IMR-90 (cell line): Measurements from ENCODE around the gene CREB5. TPM values are rescaled to one million over a fixed set of nuclear protein-coding genes. Genes with fewer than 3 reads are reported as not detected.

Experiments used
- ATAC-seq: fragments of 200-7000 bp; cut with Tn5 transposase; 2 replicates; pipeline ENCODE4 v1.9.1; 2020; ENCODE audit warnings: low read depth, mild to moderate bottlenecking, moderate library complexity
- BruUV-seq: library from RNA; stranded (reverse); fragments of 400-500 nt; replicated peaks from 2 replicates; lab custom pipeline; 2021; lab: Mats Ljungman, UMichigan
- CTCF ChIA-PET: fragments of 300-600 bp; formaldehyde crosslinking; extraction: SDS; loops from one replicate; lab custom pipeline; 2021; ENCODE audit warnings: antibody characterized with exemption; lab: Yijun Ruan, JAX
- POLR2A ChIA-PET: fragments of 300-600 bp; sonication (Branson Sonifier 250); formaldehyde crosslinking; loops from one replicate; lab custom pipeline; 2022; ENCODE audit warnings: antibody characterized with exemption; ENCODE audit not compliant: unreplicated experiment; lab: Charles Lee
- DNase-seq: peaks from one replicate; pipeline ENCODE4 v3.0.0; 2013
- H2AFZ ChIP-seq: replicated peaks from 2 replicates; pipeline ENCODE3; 2013; ENCODE audit warnings: low read length, mild to moderate bottlenecking; ENCODE audit not compliant: poor library complexity
- H2AK5ac ChIP-seq: 2 replicates; pipeline ENCODE4 v1.6.1; 2013; ENCODE audit warnings: low read depth, low read length, inconsistent platforms
- H2AK9ac ChIP-seq: replicated peaks from 2 replicates; pipeline ENCODE3; 2013; ENCODE audit warnings: mild to moderate bottlenecking, low read depth, low read length, moderate library complexity; ENCODE audit not compliant: poor library complexity
- H2BK120ac ChIP-seq: 2 replicates; pipeline ENCODE4 v1.6.1; 2013; ENCODE audit warnings: low read depth, low read length, inconsistent platforms
- H2BK15ac ChIP-seq: 3 replicates; pipeline ENCODE4 v1.6.1; 2013; ENCODE audit warnings: low read depth, low read length, inconsistent platforms
- H2BK20ac ChIP-seq: 2 replicates; pipeline ENCODE4 v1.6.1; 2013; ENCODE audit warnings: low read depth, mild to moderate bottlenecking, inconsistent platforms, low read length, moderate library complexity
- H2BK5ac ChIP-seq: 2 replicates; pipeline ENCODE4 v1.6.1; 2013; ENCODE audit warnings: mild to moderate bottlenecking, low read depth, low read length, inconsistent platforms; ENCODE audit not compliant: poor library complexity, severe bottlenecking
- H3K14ac ChIP-seq: replicated peaks from 2 replicates; pipeline ENCODE4 v1.6.1; 2013; ENCODE audit warnings: low read depth, low read length, inconsistent platforms
- H3K18ac ChIP-seq: 2 replicates; pipeline ENCODE4 v1.6.1; 2013; ENCODE audit warnings: low read depth, low read length, control low read depth
- H3K23ac ChIP-seq: 2 replicates; pipeline ENCODE4 v1.6.1; 2013; ENCODE audit warnings: low read depth, low read length, inconsistent platforms
- H3K27ac ChIP-seq: 2 replicates; pipeline ENCODE4 v1.5.1; 2013; ENCODE audit warnings: mild to moderate bottlenecking, control low read depth, low read length; ENCODE audit not compliant: insufficient read depth
- H3K27me3 ChIP-seq: 2 replicates; pipeline ENCODE4 v1.6.1; 2013; ENCODE audit warnings: low read length; ENCODE audit not compliant: control insufficient read depth, insufficient read depth
- H3K36me3 ChIP-seq: 2 replicates; pipeline ENCODE4 v1.6.1; 2013; ENCODE audit warnings: low read length, mixed read lengths; ENCODE audit not compliant: control insufficient read depth, insufficient read depth
- H3K4ac ChIP-seq: 2 replicates; pipeline ENCODE4 v1.6.1; 2013; ENCODE audit warnings: low read depth, low read length, inconsistent platforms
- H3K4me1 ChIP-seq: 2 replicates; pipeline ENCODE4 v1.6.1; 2013; ENCODE audit warnings: low read length, mixed read lengths; ENCODE audit not compliant: control insufficient read depth, insufficient read depth
- H3K4me2 ChIP-seq: 2 replicates; pipeline ENCODE4 v1.6.1; 2013; ENCODE audit warnings: low read depth, mild to moderate bottlenecking, control low read depth, low read length, moderate library complexity
- H3K4me3 ChIP-seq: 2 replicates; pipeline ENCODE4 v1.5.1; 2013; ENCODE audit warnings: low read depth, mild to moderate bottlenecking, control low read depth, low read length, moderate library complexity; ENCODE audit not compliant: insufficient read depth
- H3K56ac ChIP-seq: 2 replicates; pipeline ENCODE4 v1.6.1; 2013; ENCODE audit warnings: low read length, inconsistent platforms; ENCODE audit not compliant: insufficient read depth; ENCODE audit errors: extremely low read depth
- H3K79me1 ChIP-seq, 2 experiments: 2 replicates each; pipeline ENCODE4 v1.6.1; 2013; ENCODE audit warnings: low read length in 2 of 2, inconsistent platforms in 1 of 2, low read depth in 1 of 2
- H3K9ac ChIP-seq: 2 replicates; pipeline ENCODE4 v1.6.1; 2013; ENCODE audit warnings: low read depth, low read length, control low read depth
- H3K9me1 ChIP-seq: 2 replicates; pipeline ENCODE4 v1.6.1; 2013; ENCODE audit warnings: low read length, inconsistent platforms; ENCODE audit not compliant: insufficient read depth
- H3K9me3 ChIP-seq: 2 replicates; pipeline ENCODE4 v1.6.1; 2013; ENCODE audit warnings: low read length; ENCODE audit not compliant: control insufficient read depth, insufficient read depth
- H4K20me1 ChIP-seq: 2 replicates; pipeline ENCODE4 v1.6.1; 2013; ENCODE audit warnings: low read length, inconsistent platforms; ENCODE audit not compliant: insufficient read depth
- H4K5ac ChIP-seq: 2 replicates; pipeline ENCODE4 v1.6.1; 2013; ENCODE audit warnings: mild to moderate bottlenecking, low read depth, low read length, control low read depth
- H4K8ac ChIP-seq, 2 experiments: 2 replicates each; pipeline ENCODE4 v1.6.1; 2013; ENCODE audit warnings: low read depth in 2 of 2, low read length in 2 of 2, control low read depth in 1 of 2, inconsistent platforms in 1 of 2
- H4K91ac ChIP-seq: 2 replicates; pipeline ENCODE4 v1.6.1; 2013; ENCODE audit warnings: low read depth, low read length, inconsistent platforms; ENCODE audit not compliant: insufficient read depth
- BHLHE40 ChIP-seq: fragments of 150-350 bp; IDR thresholded peaks from 2 replicates; pipeline ENCODE4 v1.6.1; 2016; ENCODE audit warnings: mild to moderate bottlenecking, low read depth, low read length
- CEBPB ChIP-seq: IDR thresholded peaks from 2 replicates; pipeline ENCODE4 v1.6.1; 2012; ENCODE audit warnings: low read depth, low read length, improper control_type of control experiment
- CHD1 ChIP-seq: IDR thresholded peaks from 2 replicates; pipeline ENCODE4 v1.6.1; 2012; ENCODE audit warnings: low read depth, low read length, improper control_type of control experiment
- FOS ChIP-seq: fragments of 150-350 bp; IDR thresholded peaks from 2 replicates; pipeline ENCODE4 v1.6.1; 2016; ENCODE audit warnings: low read depth, low read length
- MAFK ChIP-seq: IDR thresholded peaks from 2 replicates; pipeline ENCODE4 v1.6.1; 2012; ENCODE audit warnings: low read depth, low read length, improper control_type of control experiment
- MAZ ChIP-seq: IDR thresholded peaks from 2 replicates; pipeline ENCODE4 v1.6.1; 2012; ENCODE audit warnings: low read depth, mild to moderate bottlenecking, low read length, improper control_type of control experiment, moderate library complexity, borderline replicate concordance
- MXI1 ChIP-seq: IDR thresholded peaks from 2 replicates; pipeline ENCODE4 v1.6.1; 2012; ENCODE audit warnings: low read depth, mild to moderate bottlenecking, low read length, moderate library complexity, borderline replicate concordance
- NFE2L2 ChIP-seq: fragments of 150-350 bp; IDR thresholded peaks from 2 replicates; pipeline ENCODE4 v1.6.1; 2016; ENCODE audit warnings: low read depth, mild to moderate bottlenecking, low read length
- POLR2A ChIP-seq: IDR thresholded peaks from 2 replicates; pipeline ENCODE4 v1.6.1; 2012; ENCODE audit warnings: mild to moderate bottlenecking, low read depth, low read length
- RAD21 ChIP-seq: IDR thresholded peaks from 2 replicates; pipeline ENCODE4 v1.6.1; 2012; ENCODE audit warnings: low read length, improper control_type of control experiment
- RCOR1 ChIP-seq: IDR thresholded peaks from 2 replicates; pipeline ENCODE4 v1.6.1; 2012; ENCODE audit warnings: mild to moderate bottlenecking, low read length, improper control_type of control experiment; ENCODE audit not compliant: insufficient replicate concordance
- RFX5 ChIP-seq: IDR thresholded peaks from 2 replicates; pipeline ENCODE4 v1.8.0; 2012; ENCODE audit warnings: low read depth, mild to moderate bottlenecking, low read length, moderate library complexity
- SMC3 ChIP-seq: fragments of 150-350 bp; IDR thresholded peaks from 2 replicates; pipeline ENCODE4 v1.6.1; 2016; ENCODE audit warnings: low read depth, mild to moderate bottlenecking, antibody characterized with exemption, low read length, moderate library complexity
- WGBS, 2 experiments: methylation state at CpG; one replicate each; pipeline versions ENCODE4 v1.1.5 to v1.1.7; 2013; ENCODE audit warnings: missing lambda C conversion rate in 2 of 2; ENCODE audit not compliant: insufficient read length in 1 of 2; ENCODE audit errors: extremely low coverage in 2 of 2; 5-methylcytosine and 5-hydroxymethylcytosine counted together
- dilution Hi-C: fragments of 300-500 bp; cut with HindIII; formaldehyde crosslinking; loops from one replicate; pipeline ENCODE4 v1.14.3; 2018; ENCODE audit warnings: low sequenced_read_pairs; ENCODE audit not compliant: unreplicated experiment
- in situ Hi-C: fragments of 300-500 bp; cut with MboI; formaldehyde crosslinking; loops from 3 replicates; pipeline ENCODE4 v1.14.3; 2019; ENCODE audit warnings: low sequenced_read_pairs, inconsistent platforms, mixed read lengths
- intact Hi-C: fragments of 100-400 bp; cut with micrococcal nuclease; formaldehyde crosslinking; loops from 2 replicates; pipeline ENCODE4 v1.10.0; 2022
- polyA plus RNA-seq, 3 experiments: library from polyadenylated mRNA; depleted of rRNA; stranded (reverse); fragments of >200 nt; gene quantifications; 2 replicates each; pipeline ENCODE4 v1.2.3, GENCODE V29; 2012; ENCODE audit warnings: low replicate concordance in 1 of 3
- total RNA-seq: library from RNA; depleted of rRNA; stranded (reverse); fragments of >200 nt; gene quantifications from 2 replicates; pipeline ENCODE4 v1.2.3, GENCODE V29; 2012
- TF ChIP-seq, protein P1 (sequence below): fragments of 150-350 bp; IDR thresholded peaks from 2 replicates; pipeline ENCODE4 v1.6.1; 2017; ENCODE audit warnings: mild to moderate bottlenecking, antibody characterized with exemption, low read length, low read depth
- TF ChIP-seq, protein P2 (sequence below): fragments of 150-350 bp; IDR thresholded peaks from 2 replicates; pipeline ENCODE4 v1.6.1; 2016; ENCODE audit warnings: low read depth, mild to moderate bottlenecking, low read length, moderate library complexity, borderline replicate concordance
- TF ChIP-seq, protein P3 (sequence below): conservative IDR thresholded peaks from 2 replicates; pipeline ENCODE4 v1.5.1; 2012; ENCODE audit warnings: mild to moderate bottlenecking, low read depth, low read length, improper control_type of control experiment

The CREB5 gene
- total and polyA plus RNA-seq, 2 of the 4 experiments (the other 2 are of a cell fraction), result 7.3 to 13.1 TPM

DNA sequence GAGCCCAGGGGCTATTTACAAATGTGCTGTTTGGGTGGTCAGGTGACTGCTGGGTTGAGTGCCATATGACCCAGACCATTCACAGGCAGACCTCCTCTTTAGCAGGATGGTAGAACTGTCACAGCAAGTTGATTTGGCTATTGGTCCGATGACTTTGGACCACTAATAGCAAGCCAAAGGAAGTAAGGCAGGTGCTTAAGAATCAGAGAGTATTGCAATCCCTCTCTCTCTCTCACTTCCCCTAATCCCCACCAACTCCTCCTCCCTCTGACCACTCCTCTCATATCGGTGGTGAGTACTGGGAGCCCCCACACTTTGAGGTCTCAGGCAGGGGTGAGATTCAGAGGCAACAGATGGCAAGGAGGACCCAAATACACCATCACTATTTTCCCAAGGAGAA is 380.5 kb downstream of the CREB5 start:
- CTCF ChIA-PET, result no interaction called here
- dilution Hi-C loops, result no loop called here
- H4K8ac ChIP-seq, result no peak overlapping the region

More for the DNA sequence above, 380.5 kb downstream of the CREB5 start:
- Histone ChIP-seq H3K56ac (no peak overlapping the region), H2AK9ac (no peak overlapping the region), H2BK5ac (no peak overlapping the region), H3K14ac (no peak overlapping the region), H2BK120ac (no peak overlapping the region), H4K20me1 (no peaks in the 10 kb centered on the region), H3K18ac (no peak overlapping the region), H2BK20ac (no peak overlapping the region), H3K23ac (no peak overlapping the region), H3K27me3 (no peaks in the 10 kb centered on the region), H2AFZ (no peak overlapping the region), H3K79me1 (no peaks in the 10 kb centered on the region), H3K9me3 (no peaks in the 10 kb centered on the region), H3K4me3 (no peak overlapping the region), H3K9ac (no peak overlapping the region), H3K9me1 (no peaks in the 10 kb centered on the region), H4K91ac (no peak overlapping the region), H3K27ac (no peak overlapping the region), H3K36me3 (no peaks in the 10 kb centered on the region), H3K4me1 (no peaks in the 10 kb centered on the region), H2AK5ac (no peak overlapping the region), H4K5ac (no peak overlapping the region), H3K4me2 (no peak overlapping the region), H3K4ac (no peak overlapping the region), H2BK15ac (no peak overlapping the region)
- in situ Hi-C loops (no loop called here), intact Hi-C loops (no loop called here)
- TF ChIP-seq MAFK (no peak), SMC3 (no peak), CEBPB (no peak), CHD1 (no peak), RAD21 (no peak), NFE2L2 (no peak), MAZ (no peak), RFX5 (no peak), BHLHE40 (no peak), POLR2A (no peak), FOS (no peak), RCOR1 (no peak), MXI1 (no peak)
- TF ChIP-seq, protein P1, sequence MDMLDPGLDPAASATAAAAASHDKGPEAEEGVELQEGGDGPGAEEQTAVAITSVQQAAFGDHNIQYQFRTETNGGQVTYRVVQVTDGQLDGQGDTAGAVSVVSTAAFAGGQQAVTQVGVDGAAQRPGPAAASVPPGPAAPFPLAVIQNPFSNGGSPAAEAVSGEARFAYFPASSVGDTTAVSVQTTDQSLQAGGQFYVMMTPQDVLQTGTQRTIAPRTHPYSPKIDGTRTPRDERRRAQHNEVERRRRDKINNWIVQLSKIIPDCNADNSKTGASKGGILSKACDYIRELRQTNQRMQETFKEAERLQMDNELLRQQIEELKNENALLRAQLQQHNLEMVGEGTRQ, result no peak
- TF ChIP-seq, protein P2, sequence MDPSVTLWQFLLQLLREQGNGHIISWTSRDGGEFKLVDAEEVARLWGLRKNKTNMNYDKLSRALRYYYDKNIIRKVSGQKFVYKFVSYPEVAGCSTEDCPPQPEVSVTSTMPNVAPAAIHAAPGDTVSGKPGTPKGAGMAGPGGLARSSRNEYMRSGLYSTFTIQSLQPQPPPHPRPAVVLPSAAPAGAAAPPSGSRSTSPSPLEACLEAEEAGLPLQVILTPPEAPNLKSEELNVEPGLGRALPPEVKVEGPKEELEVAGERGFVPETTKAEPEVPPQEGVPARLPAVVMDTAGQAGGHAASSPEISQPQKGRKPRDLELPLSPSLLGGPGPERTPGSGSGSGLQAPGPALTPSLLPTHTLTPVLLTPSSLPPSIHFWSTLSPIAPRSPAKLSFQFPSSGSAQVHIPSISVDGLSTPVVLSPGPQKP, result no peak
- TF ChIP-seq, protein P3, sequence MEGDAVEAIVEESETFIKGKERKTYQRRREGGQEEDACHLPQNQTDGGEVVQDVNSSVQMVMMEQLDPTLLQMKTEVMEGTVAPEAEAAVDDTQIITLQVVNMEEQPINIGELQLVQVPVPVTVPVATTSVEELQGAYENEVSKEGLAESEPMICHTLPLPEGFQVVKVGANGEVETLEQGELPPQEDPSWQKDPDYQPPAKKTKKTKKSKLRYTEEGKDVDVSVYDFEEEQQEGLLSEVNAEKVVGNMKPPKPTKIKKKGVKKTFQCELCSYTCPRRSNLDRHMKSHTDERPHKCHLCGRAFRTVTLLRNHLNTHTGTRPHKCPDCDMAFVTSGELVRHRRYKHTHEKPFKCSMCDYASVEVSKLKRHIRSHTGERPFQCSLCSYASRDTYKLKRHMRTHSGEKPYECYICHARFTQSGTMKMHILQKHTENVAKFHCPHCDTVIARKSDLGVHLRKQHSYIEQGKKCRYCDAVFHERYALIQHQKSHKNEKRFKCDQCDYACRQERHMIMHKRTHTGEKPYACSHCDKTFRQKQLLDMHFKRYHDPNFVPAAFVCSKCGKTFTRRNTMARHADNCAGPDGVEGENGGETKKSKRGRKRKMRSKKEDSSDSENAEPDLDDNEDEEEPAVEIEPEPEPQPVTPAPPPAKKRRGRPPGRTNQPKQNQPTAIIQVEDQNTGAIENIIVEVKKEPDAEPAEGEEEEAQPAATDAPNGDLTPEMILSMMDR, result no peak
- POLR2A ChIA-PET, result no interaction called here
- no CpG with 5 or more reads among the region's 2 CpGs for WGBS, 2 experiments
- DNase-seq, result no peak
- ATAC-seq, result no peak
- no TSS peak for BruUV-seq
